HFF-Myc (cell line): ENCODE results near the gene CDK3.

ENCODE experiments used
- DNase-seq: peaks from one replicate; pipeline ENCODE4 v3.0.0-alpha.2; 2011; ENCODE audit warnings: low read depth; ENCODE audit errors: extremely low read depth
- H3K4me3 ChIP-seq: replicated peaks from 2 replicates; pipeline ENCODE4 v1.5.1; 2011; ENCODE audit warnings: low read depth, mild to moderate bottlenecking, control low read depth, low read length
- CTCF ChIP-seq: IDR thresholded peaks from 2 replicates; pipeline ENCODE4 v1.5.1; 2012; ENCODE audit warnings: mild to moderate bottlenecking, low read depth, low read length, control low read depth; ENCODE audit errors: missing control alignments

The CDK3 gene

DNA sequence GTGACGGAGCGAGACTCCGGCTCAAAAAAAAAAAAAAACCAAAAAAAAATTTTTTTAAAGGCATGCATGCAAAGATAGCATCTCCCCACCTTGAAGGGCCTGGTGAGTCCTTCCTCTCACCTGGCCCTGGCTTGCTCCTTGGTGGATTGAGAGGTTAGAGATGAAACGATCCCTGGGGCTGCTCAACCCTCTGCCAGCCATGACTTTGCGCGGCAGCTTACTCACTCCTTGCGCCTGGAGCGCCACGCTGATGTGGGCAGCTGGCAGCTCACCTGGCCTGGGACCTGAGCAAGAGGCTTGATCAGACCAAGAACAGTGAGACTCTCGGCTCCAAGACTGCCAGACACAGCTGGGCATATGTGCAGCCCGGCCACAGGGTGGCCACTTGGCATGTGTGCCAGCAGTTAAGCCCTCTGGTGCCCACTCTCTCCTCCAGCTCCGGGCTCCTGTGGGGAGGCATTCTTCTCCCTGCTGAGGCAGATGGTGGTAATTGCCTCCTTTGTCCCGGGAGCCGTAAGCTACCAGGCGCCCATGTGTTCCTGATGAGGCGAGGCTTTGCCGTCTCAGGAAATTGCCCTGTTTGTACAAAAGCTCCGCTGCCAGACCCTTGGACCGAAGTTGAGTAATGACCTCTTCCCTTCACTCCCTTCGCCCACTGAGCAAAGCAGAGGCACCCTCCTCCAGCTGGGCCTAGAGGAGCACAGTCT, 31.6 kb downstream of the CDK3 start:
- no peak for TF ChIP-seq CTCF
- DNase-seq, result no peak
- H3K4me3 ChIP-seq, result no peak overlapping the region

GRCh38 chr17:76032780-76033108, 32.1 kb downstream of the CDK3 start:
- no peak overlapping the region for H3K4me3 ChIP-seq
- no peak for DNase-seq
- TF ChIP-seq CTCF, result no peak

DNA sequence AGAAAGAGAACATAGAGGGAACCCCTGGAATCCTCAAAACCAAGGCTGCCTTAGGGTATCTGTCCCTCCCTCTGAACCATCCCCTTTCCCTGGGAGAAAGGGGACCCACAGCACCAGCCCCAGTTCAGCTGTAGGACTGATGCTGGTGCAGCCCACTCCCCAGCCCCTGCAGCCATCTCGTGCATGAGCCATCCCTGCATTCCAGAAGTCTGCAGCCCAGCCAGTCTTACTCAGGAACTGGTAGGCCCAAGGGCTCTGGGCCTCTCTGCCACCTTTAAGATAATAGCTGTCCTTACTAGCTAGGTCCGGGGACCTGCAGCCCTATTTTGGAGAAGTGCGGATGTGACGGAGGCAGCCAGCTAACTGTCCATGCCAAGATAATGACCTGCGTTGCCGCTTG, 32.5 kb downstream of the CDK3 start:
- H3K4me3 ChIP-seq, result no peak overlapping the region
- TF ChIP-seq CTCF, result no peak
- no peak for DNase-seq

- DNase-seq, result no peak
- no peak for TF ChIP-seq CTCF
- H3K4me3 ChIP-seq, result no peak overlapping the region
These were observed 34.0 kb downstream of the CDK3 start for GRCh38 chr17:76034428-76035350.

DNA sequence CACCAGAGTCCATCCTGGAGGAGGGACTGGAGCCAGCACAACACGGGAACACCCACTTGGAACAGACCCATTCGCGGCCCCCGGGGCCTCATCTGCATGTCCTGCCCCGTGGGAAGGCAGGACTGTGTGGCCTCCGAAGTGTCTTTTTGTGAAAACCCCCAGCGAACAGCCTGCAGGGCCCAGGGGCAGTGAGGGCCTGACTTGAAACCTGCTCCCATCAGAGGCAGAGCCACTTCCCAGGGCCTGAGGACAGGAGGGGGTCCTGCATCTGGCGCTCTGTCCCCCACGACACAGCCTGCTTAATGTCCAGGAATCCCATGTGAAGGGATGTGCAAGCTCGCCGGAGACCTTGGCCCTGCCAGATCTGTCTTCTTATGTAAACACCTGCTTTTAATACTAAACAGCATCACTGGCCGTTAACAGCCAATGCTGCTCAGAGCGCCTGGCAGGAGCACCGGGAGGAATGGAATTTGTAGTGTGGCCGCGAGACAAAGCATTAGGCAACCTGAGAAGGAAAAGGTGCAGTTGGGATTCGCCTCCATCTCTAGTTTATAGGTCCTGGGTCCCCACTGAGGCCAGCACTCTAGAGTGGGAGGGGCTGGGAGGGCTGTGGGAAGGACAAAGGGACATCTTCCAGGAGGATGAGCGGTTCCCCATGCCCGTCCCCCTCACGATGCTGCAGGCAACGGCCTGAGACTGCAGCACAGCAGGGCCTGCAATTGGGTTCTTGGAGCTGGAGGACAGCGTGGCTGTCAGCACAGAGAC, 36.0 kb downstream of the CDK3 start:
- TF ChIP-seq CTCF, result no peak
- no peak for DNase-seq
- H3K4me3 ChIP-seq, result no peak overlapping the region

GRCh38 chr17:76038050-76038449, 37.4 kb downstream of the CDK3 start:
- no peak for DNase-seq
- H3K4me3 ChIP-seq, result no peak overlapping the region
- TF ChIP-seq CTCF, result no peak
